SIG-M5 (cell line): ENCODE results near the gene GJD4.
A peak's percentile ranks its signal among the peaks of the same experiment; 100 is the strongest.

ENCODE experiments used
- DNase-seq: peaks from one replicate; lab custom pipeline; 2025; lab: John Stamatoyannopoulos, UW

GJD4 gene

DNA sequence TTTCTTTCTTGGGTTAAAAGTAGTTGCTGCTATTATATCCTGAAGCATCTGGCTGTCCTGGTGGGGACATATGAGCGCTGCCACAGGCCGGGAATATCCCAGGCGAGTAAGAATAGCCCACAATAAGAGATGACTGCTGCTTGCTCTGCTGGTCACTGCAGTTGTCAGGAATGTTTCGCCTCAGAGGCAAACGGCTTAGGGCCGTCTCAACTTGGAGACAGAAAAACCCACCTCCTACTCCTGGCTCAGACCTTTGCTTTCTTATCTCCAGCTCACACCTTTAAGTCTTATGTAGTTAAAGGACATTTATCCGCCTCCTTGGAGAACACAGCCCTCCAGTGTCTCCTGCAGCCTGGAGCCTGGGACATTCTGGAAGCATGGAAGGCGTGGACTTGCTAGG is at the start of gene GJD4:
TSS of gene GJD4 (plus strand) at position 151 of the 400 bp plus-strand sequence. CDS start at position 378, 227 bp downstream.
- DNase-seq: no peak

GRCh38 chr10:35555962-35556930 is 48.9 kb upstream of the GJD4 start:
- no peak for DNase-seq

DNA sequence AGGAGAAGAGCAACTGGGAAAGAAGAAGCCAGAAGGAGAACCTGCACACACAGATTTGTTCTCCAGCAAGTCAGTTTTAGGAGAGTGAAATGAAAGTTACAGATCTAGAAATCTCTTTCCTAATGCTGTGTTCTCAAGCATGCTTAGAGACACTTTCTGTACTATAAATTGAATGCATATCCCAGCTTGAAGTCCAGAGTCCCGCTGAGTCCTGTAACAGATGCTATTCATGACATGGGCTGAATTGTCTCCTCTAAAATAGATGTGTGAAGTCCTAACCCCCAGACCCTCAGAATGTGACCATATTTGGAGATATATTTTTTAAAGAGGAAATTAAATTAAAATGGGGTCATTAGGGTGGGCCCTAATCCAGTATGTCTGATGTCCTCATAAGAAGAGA is 46.9 kb upstream of the GJD4 start:
- no peak for DNase-seq

DNA sequence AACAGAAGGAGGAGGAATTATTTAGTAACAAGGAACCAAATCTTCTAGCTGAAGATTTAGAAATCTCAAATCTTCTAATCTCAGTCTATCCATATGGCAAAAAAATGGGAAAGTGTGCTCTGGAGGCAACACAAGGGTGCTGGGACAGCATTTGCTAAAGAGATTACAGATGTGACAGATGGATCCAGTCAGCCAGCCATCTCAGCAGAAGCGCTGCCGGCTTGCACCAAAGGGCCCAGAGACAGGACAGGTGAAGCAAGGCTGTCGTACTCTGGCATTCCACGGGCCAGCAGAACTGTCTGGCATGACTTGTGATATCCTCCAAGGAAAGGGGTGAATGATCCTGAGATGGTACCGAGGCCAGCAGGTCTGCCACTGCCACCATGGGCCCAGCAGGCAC is 45.7 kb upstream of the GJD4 start:
- DNase-seq: no peak

GRCh38 chr10:35561715-35562114 is 43.4 kb upstream of the GJD4 start:
- DNase-seq: no peak

- DNase-seq: no peak
These were observed 42.7 kb upstream of the GJD4 start for GRCh38 chr10:35562427-35562826.

DNA sequence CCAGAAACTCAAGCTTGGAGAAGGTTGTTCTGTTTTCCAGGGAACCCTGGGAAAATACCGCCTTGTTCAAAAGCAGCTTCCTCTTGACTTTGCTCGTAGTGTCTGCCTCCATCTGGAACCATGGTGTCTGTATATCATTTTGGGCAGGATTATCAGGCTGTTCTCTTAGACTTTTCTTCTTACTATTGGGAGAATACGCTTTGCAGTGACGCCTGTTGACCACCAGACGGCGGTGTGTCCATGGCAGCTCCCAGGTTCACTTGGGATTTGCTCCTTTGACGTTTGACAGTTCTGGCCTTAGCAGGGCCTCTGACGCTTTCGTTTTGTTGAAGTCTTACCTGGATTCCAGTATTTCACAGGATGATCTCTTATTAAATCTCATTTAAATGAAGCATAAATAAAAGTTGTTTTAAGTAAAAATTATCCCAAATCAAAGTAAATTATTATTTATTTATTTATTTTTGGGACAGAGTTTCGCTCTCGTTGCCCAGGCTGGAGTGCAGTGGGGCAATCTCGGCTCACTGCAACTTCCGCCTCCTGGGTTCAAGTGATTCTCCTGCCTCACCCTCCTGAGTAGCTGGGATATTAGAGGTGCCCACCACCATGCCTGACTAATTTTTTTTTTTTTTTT is 41.8 kb upstream of the GJD4 start:
- peak; percentile 7 for DNase-seq

DNA sequence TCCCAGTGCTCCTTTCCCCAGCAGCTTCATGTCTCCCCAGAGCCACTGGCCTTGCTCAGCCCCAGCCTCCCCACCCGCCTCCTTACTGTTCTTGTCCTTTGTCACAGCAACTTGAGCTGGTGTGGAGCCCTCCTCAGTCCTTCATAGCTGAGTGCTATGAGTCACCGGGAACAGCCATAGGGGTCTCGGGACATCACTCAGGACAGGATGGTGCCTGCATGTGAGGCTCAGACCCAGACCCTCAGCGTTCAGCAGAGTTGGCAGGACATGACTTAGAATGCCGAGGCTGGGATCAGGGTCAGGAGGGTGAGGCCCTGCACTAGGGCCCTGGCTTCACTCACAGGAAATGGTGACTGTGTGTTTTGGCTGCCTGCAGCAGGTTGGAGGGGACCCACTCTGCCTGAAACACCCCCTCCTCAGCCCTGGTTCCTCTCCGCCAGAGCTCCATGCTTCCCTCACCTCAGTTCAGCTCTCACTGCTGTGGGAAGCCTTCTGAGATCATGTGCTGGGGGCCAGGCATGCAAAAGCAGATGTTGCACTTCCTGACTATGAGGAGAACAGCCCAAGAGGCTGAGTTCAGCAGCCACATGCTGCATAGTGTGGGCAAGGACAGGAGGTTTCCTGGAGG is 40.7 kb upstream of the GJD4 start:
- no peak for DNase-seq

- no peak for DNase-seq
These were observed 39.5 kb upstream of the GJD4 start for GRCh38 chr10:35565602-35566081.

GRCh38 chr10:35567951-35568350 is 37.2 kb upstream of the GJD4 start:
- no peak for DNase-seq

DNA sequence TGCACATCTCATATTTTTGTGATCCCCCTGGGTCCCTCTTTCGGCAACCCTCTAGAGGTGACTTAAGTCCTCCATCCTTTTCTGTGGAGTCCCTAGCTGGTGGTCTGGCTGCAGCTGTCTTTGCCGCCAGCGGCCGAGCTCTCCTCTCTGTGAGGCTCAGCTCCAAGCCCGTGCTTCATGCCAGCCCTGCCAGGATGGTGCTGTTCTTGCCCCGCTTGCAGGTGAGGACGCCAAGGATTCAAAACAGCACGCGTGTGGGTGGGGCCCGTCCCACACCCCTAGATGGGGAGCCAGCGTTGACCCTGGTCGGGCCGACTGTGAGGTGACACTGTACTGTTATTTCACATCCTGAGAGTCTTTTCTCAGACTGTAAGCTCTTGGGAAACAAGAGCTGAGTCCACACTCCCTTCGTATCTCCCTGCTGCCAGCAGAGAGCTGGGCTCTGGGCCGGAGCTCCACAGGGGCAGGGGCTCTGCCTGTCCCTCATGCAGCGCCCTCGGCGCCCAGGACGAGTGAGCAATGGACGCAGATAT is 36.6 kb upstream of the GJD4 start:
- DNase-seq: no peak

- no peak for DNase-seq
These were observed 35.9 kb upstream of the GJD4 start for GRCh38 chr10:35569111-35569707.

- no peak for DNase-seq
These were observed 35.3 kb upstream of the GJD4 start for GRCh38 chr10:35569836-35570235.

DNA sequence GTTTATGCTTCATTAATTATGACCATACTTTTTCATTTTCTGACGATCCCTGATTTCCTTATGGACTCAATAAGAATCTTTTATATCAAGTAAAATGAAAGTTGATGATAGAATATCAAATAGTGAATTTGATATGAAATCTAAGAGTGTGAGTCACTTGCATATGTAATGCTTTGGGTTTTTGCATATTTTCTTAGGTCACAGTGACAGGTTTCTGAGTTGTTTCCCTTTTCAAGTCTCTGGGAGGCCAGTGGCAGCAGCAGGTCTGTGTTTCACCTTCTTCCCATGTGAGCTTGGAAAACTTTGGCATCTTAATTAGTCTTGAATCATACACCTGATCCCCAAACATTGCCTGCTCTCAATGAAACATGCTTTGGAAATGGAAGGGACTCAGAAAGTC is 34.7 kb upstream of the GJD4 start:
- no peak for DNase-seq

GRCh38 chr10:35572583-35572982 is 32.6 kb upstream of the GJD4 start:
- DNase-seq: no peak

GRCh38 chr10:35573796-35574195 is 31.3 kb upstream of the GJD4 start:
- DNase-seq: no peak

DNA sequence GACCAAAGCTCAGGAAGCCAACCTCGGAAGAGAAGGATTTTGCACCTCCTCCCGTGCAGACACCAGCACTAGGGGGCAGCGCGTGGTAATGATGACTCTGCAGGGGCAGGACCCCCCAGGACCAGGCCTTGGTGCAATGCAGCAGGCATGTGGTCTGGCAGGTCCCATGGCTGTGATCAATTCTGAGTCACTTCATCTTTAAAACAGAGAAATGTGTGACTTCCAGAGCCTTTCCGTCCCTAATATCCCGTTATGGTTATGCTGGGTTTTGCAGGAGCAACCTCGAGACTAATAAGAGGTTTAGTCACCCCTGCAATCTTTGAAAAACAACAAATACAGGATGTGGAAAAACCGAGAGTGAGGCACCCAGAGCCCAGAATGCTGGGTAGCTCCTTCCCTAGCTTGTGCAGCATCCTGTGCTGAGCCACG is 30.2 kb upstream of the GJD4 start:
- no peak for DNase-seq

DNA sequence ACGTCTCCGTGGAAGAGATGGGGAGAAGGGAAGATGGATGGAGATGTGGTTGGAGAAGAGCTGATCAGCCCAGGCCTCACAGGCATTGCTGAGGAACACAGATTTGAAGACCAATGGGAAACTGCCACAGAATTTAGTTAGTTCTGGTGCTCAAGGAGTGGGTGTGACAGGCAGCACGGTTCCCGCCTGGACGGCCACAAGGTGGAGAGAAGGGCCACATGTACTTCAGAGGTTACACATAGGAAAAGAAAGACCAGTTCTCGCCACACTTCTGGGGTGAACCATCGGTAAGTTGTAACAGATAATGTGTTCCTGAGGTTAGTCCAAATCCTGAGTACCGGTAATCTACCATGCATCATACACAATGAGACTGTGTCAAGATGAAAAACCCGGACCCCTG is 29.5 kb upstream of the GJD4 start:
- no peak for DNase-seq

- DNase-seq: no peak
These were observed 28.4 kb upstream of the GJD4 start for GRCh38 chr10:35576730-35577129.

- no peak for DNase-seq
These were observed 27.1 kb upstream of the GJD4 start for GRCh38 chr10:35577926-35578617.

- DNase-seq: no peak
These were observed 26.6 kb upstream of the GJD4 start for GRCh38 chr10:35578618-35578956.

- DNase-seq: no peak
These were observed 26.0 kb upstream of the GJD4 start for GRCh38 chr10:35579116-35579515.
